SU-DHL-6 (cell line): ENCODE measurements around the gene MCRIP2.
A peak's percentile ranks its signal among the peaks of the same experiment; 100 is the strongest.

ENCODE experiments used
- H2AFZ ChIP-seq: fragments of 200-600 bp; sonication (generic); 2 replicates; pipeline ENCODE4 v1.6.1; 2014; ENCODE audit warnings: low read depth, mild to moderate bottlenecking, moderate library complexity, mixed read lengths, antibody characterized with exemption, low read length; ENCODE audit not compliant: severe bottlenecking
- H3F3A ChIP-seq: fragments of 200-600 bp; shearing (Covaris generic); 2 replicates; pipeline ENCODE4 v1.6.0; 2016; ENCODE audit warnings: antibody characterized with exemption, mild to moderate bottlenecking; ENCODE audit not compliant: insufficient read depth
- H3K27ac ChIP-seq: fragments of 200-600 bp; sonication (generic); 2 replicates; pipeline ENCODE4 v1.5.1; 2016; ENCODE audit warnings: low read depth, mild to moderate bottlenecking, low read length, moderate library complexity, mixed read lengths
- H3K27me3 ChIP-seq: fragments of 200-600 bp; sonication (generic), shearing (Covaris generic); 2 replicates; pipeline ENCODE4 v1.6.0; 2014; ENCODE audit warnings: mild to moderate bottlenecking, low read length
- H3K36me3 ChIP-seq: fragments of 200-600 bp; sonication (generic); 2 replicates; pipeline ENCODE4 v1.6.1; 2014; ENCODE audit warnings: mild to moderate bottlenecking, low read length, mixed read lengths
- H3K4me2 ChIP-seq: fragments of 300-600, 200-600 bp; shearing (Covaris generic), sonication (generic); 2 replicates; pipeline ENCODE4 v1.6.0; 2014; ENCODE audit warnings: low read length, low read depth, mild to moderate bottlenecking; ENCODE audit not compliant: poor library complexity, severe bottlenecking
- H3K4me3 ChIP-seq: fragments of 200-600 bp; sonication (generic); 2 replicates; pipeline ENCODE4 v1.5.1; 2014; ENCODE audit warnings: antibody characterized with exemption, low read length, mild to moderate bottlenecking, mixed read lengths; ENCODE audit not compliant: insufficient read depth, poor library complexity, severe bottlenecking
- H3K79me2 ChIP-seq: fragments of 200-600 bp; sonication (generic); 2 replicates; pipeline ENCODE4 v1.6.1; 2014; ENCODE audit warnings: mild to moderate bottlenecking, low read length, moderate library complexity; ENCODE audit not compliant: insufficient read depth
- H3K9ac ChIP-seq: fragments of 200-600 bp; sonication (generic); 2 replicates; pipeline ENCODE4 v1.7.0; 2014; ENCODE audit warnings: mild to moderate bottlenecking, low read length
- H3K9me2 ChIP-seq: fragments of 200-600 bp; sonication (generic); replicated peaks from 2 replicates; pipeline ENCODE4 v1.6.1; 2014; ENCODE audit warnings: low read length; ENCODE audit not compliant: insufficient read depth
- H3K9me3 ChIP-seq: fragments of 200-600 bp; sonication (generic); 2 replicates; pipeline ENCODE4 v1.6.1; 2014; ENCODE audit warnings: low read length, mixed read lengths; ENCODE audit not compliant: insufficient read depth
- H4K20me1 ChIP-seq: fragments of 200-600 bp; sonication (generic); 2 replicates; pipeline ENCODE4 v1.6.1; 2014; ENCODE audit warnings: low read depth, mild to moderate bottlenecking, antibody characterized with exemption, low read length, moderate library complexity, mixed read lengths
- CTCF ChIP-seq: fragments of 200-600 bp; sonication (generic); IDR thresholded peaks from one replicate; pipeline ENCODE4 v1.5.1; 2017; ENCODE audit warnings: antibody characterized with exemption, mild to moderate bottlenecking, low read length, moderate library complexity; ENCODE audit not compliant: insufficient read depth, poor library complexity, severe bottlenecking
- EZH2phosphoT487 ChIP-seq: fragments of 200-600 bp; sonication (generic), shearing (Covaris generic); conservative IDR thresholded peaks from 2 replicates; pipeline ENCODE4 v1.6.1; 2018; ENCODE audit warnings: mild to moderate bottlenecking, antibody characterized with exemption, low read length, moderate library complexity, mixed read lengths

Gene MCRIP2

GRCh38 chr16:683396-684070, 41.9 kb downstream of the MCRIP2 start:
- H2AFZ ChIP-seq: no peak overlapping the region
- H3K4me2 ChIP-seq: peak overlapping the region; percentile 64
- H3K9me2 ChIP-seq: no peaks in the 10 kb centered on the region
- peak overlapping the region; percentile 58 for H3K9ac ChIP-seq
- peaks cover 9% of the 10 kb centered on the region; the same call in 1 of the 2 replicates for H3F3A ChIP-seq
- H3K27ac ChIP-seq: peak overlapping the region; percentile 38; the same call in 1 of the 2 replicates
- no peaks in the 10 kb centered on the region for H4K20me1 ChIP-seq
- H3K79me2 ChIP-seq: peaks cover 23% of the 10 kb centered on the region; the same call in 1 of the 2 replicates
- no peaks in the 10 kb centered on the region for H3K27me3 ChIP-seq
- TF ChIP-seq EZH2phosphoT487 (no peak), CTCF (no peak)
- H3K36me3 ChIP-seq: no peaks in the 10 kb centered on the region
- H3K9me3 ChIP-seq: no peaks in the 10 kb centered on the region
- H3K4me3 ChIP-seq: peak overlapping the region; percentile 55

GRCh38 chr16:684071-684794, 42.6 kb downstream of the MCRIP2 start, which contains the start of gene JMJD8:
Gene JMJD8, minus strand, starts transcription at chr16:684334. Its CDS starts 15 bp downstream, at chr16:684319.
- Histone ChIP-seq H3K36me3 (no peaks in the 10 kb centered on the region), H3F3A (peaks cover 4% of the 10 kb centered on the region; the same call in 1 of the 2 replicates), H3K4me2 (peak within 1 kb of the TSS; percentile 64), H3K9ac (peak within 1 kb of the TSS; percentile 58), H3K9me2 (no peaks in the 10 kb centered on the region), H3K79me2 (peaks cover 23% of the 10 kb centered on the region; the same call in 1 of the 2 replicates), H4K20me1 (no peaks in the 10 kb centered on the region), H3K9me3 (no peaks in the 10 kb centered on the region), H2AFZ (no peak within 1 kb of the TSS), H3K4me3 (peak within 1 kb of the TSS; percentile 55), H3K27me3 (no peaks in the 10 kb centered on the region), H3K27ac (peak within 1 kb of the TSS; percentile 38; the same call in 1 of the 2 replicates)
- TF ChIP-seq CTCF (no peak), EZH2phosphoT487 (no peak)

- H3K4me2 ChIP-seq: no peak overlapping the region
- H3K9me3 ChIP-seq: no peaks in the 10 kb centered on the region
- no peak overlapping the region for H2AFZ ChIP-seq
- no peaks in the 10 kb centered on the region for H4K20me1 ChIP-seq
- no peak overlapping the region for H3K27ac ChIP-seq
- H3K9me2 ChIP-seq: no peaks in the 10 kb centered on the region
- TF ChIP-seq CTCF (no peak), EZH2phosphoT487 (no peak)
- no peaks in the 10 kb centered on the region; the same call in 1 of the 2 replicates for H3F3A ChIP-seq
- H3K27me3 ChIP-seq: no peaks in the 10 kb centered on the region
- no peaks in the 10 kb centered on the region for H3K36me3 ChIP-seq
- H3K4me3 ChIP-seq: no peak overlapping the region
- no peak overlapping the region for H3K9ac ChIP-seq
- H3K79me2 ChIP-seq: peaks cover 23% of the 10 kb centered on the region; the same call in 1 of the 2 replicates
These were observed 43.5 kb downstream of the MCRIP2 start for GRCh38 chr16:684961-685696.
